Liver (tissue), 9 donors: ENCODE data around the gene AGBL4. TPM values are rescaled to one million over a fixed set of nuclear protein-coding genes. Genes with fewer than 3 reads are reported as not detected.

Experiments
- DNase-seq: peaks from one replicate; pipeline ENCODE4 v3.0.0-alpha.2; 2017; ENCODE audit warnings: low spot score
- H3K27ac ChIP-seq, 2 donors: one replicate each; pipeline ENCODE4 v1.7.0; 2013; ENCODE audit warnings: inconsistent platforms in 2 of 2, low read length in 2 of 2, control low read depth in 1 of 2, low read depth in 1 of 2, mild to moderate bottlenecking in 1 of 2
- H3K27me3 ChIP-seq, 4 donors: one replicate each; pipeline versions ENCODE4 v1.6.1 to v1.7.0; 2013; ENCODE audit warnings: low read length in 3 of 4, inconsistent platforms in 1 of 4, mild to moderate bottlenecking in 1 of 4, moderate library complexity in 1 of 4; ENCODE audit not compliant: control insufficient read depth in 4 of 4, insufficient read depth in 4 of 4
- H3K36me3 ChIP-seq, 4 donors: one replicate each; pipeline versions ENCODE4 v1.6.1 to v1.7.0; 2013; ENCODE audit warnings: low read length in 3 of 4, mild to moderate bottlenecking in 3 of 4, low read depth in 1 of 4, moderate library complexity in 1 of 4; ENCODE audit not compliant: control insufficient read depth in 4 of 4, insufficient read depth in 3 of 4
- H3K4me1 ChIP-seq, 4 donors: one replicate each; pipeline versions ENCODE4 v1.6.1 to v1.7.0; 2013; ENCODE audit warnings: low read length in 3 of 4, mild to moderate bottlenecking in 3 of 4, moderate library complexity in 1 of 4; ENCODE audit not compliant: control insufficient read depth in 4 of 4, insufficient read depth in 4 of 4
- H3K4me3 ChIP-seq, 3 donors: one replicate each; pipeline versions ENCODE4 v1.6.1 to v1.7.0; 2013; ENCODE audit warnings: low read length in 3 of 3, control low read depth in 1 of 3, low read depth in 1 of 3, mild to moderate bottlenecking in 1 of 3
- H3K9ac ChIP-seq, 2 donors: one replicate each; pipeline ENCODE4 v1.7.0; 2013; ENCODE audit warnings: low read length in 2 of 2, mild to moderate bottlenecking in 2 of 2, moderate library complexity in 2 of 2, control low read depth in 1 of 2, low read depth in 1 of 2
- H3K9me3 ChIP-seq, 4 donors: one replicate each; pipeline versions ENCODE4 v1.6.1 to v1.7.0; 2013; ENCODE audit warnings: low read length in 3 of 4; ENCODE audit not compliant: control insufficient read depth in 4 of 4
- ATF3 ChIP-seq: IDR thresholded peaks from 2 replicates; pipeline ENCODE4 v1.6.1; 2016; ENCODE audit warnings: antibody characterized with exemption
- CTCF ChIP-seq: fragments of 150-350 bp; IDR thresholded peaks from 2 replicates; pipeline ENCODE4 v1.5.1; 2017; ENCODE audit warnings: improper control_type of control experiment, low read depth, low read length; ENCODE audit not compliant: missing input control
- EGR1 ChIP-seq, 2 donors: IDR thresholded peaks; 2 replicates each; pipeline ENCODE4 v1.6.1; 2016 to 2018; ENCODE audit warnings: antibody characterized with exemption in 2 of 2, low read depth in 2 of 2
- FOXA1 ChIP-seq: IDR thresholded peaks from 2 replicates; pipeline ENCODE4 v1.6.1; 2016; ENCODE audit warnings: antibody characterized with exemption
- GABPA ChIP-seq, 2 donors: IDR thresholded peaks in 1 of 2; conservative IDR thresholded peaks in 1 of 2; 2 replicates each; pipeline ENCODE4 v1.6.1; 2016; ENCODE audit warnings: antibody characterized with exemption in 2 of 2, mild to moderate bottlenecking in 1 of 2, moderate library complexity in 1 of 2
- HNF4A ChIP-seq, 2 donors: conservative IDR thresholded peaks; 2 replicates each; pipeline ENCODE4 v1.6.1; 2016; ENCODE audit warnings: antibody characterized with exemption in 2 of 2, mild to moderate bottlenecking in 2 of 2
- HNF4G ChIP-seq: IDR thresholded peaks from 2 replicates; pipeline ENCODE4 v1.6.1; 2016; ENCODE audit warnings: antibody characterized with exemption
- JUND ChIP-seq, 2 donors: IDR thresholded peaks; 2 replicates each; pipeline ENCODE4 v1.6.1; 2016; ENCODE audit warnings: antibody characterized with exemption in 2 of 2
- NR2F2 ChIP-seq: IDR thresholded peaks from 2 replicates; pipeline ENCODE4 v1.6.1; 2016; ENCODE audit warnings: antibody characterized with exemption
- RAD21 ChIP-seq, 2 donors: IDR thresholded peaks; 2 replicates each; pipeline ENCODE4 v1.6.1; 2016; ENCODE audit warnings: antibody characterized with exemption in 2 of 2, mild to moderate bottlenecking in 2 of 2
- RXRA ChIP-seq, 2 donors: IDR thresholded peaks; 2 replicates each; pipeline ENCODE4 v1.6.1; 2017 to 2018; ENCODE audit warnings: antibody characterized with exemption in 2 of 2, mild to moderate bottlenecking in 1 of 2
- YY1 ChIP-seq: IDR thresholded peaks from 2 replicates; pipeline ENCODE4 v1.6.1; 2016; ENCODE audit warnings: antibody characterized with exemption, mild to moderate bottlenecking
- WGBS: extraction: QIAGEN DNeasy Blood & Tissue Kit; methylation state at CpG from one replicate; pipeline ENCODE4 v1.1.7; 2013; 5-methylcytosine and 5-hydroxymethylcytosine counted together
- polyA plus RNA-seq, 2 donors: library from polyadenylated mRNA; stranded (reverse) in 1 of 2; unstranded in 1 of 2; fragments of 200-250 nt in 1 of 2; fragments of >200 nt in 1 of 2; fragmentation: Nextera tagmentation in 1 of 2; extraction: Ambion mirVana in 1 of 2; gene quantifications; one replicate each; pipeline versions ENCODE4 v1.2.1 to v1.2.3, GENCODE V29; 2013 to 2015
- total RNA-seq, 2 donors: library from RNA; depleted of rRNA; stranded (reverse); fragments of >200 nt; gene quantifications; one replicate each; pipeline ENCODE4 v1.2.3, GENCODE V29; 2014
- TF ChIP-seq, protein P1 (sequence below): IDR thresholded peaks from 2 replicates; pipeline ENCODE4 v1.6.1; 2016; ENCODE audit warnings: antibody characterized with exemption
- donor health status: healthy.
- donor health status: healthy.
- donor health status: healthy.
- donor health status: healthy.
- donor health status: healthy.

The AGBL4 gene
- total and polyA plus RNA-seq, 4 donors: 0.75 to 0.76 TPM; not detected in 2

- no peak for TF ChIP-seq CTCF
- TF ChIP-seq HNF4A (conservative IDR thresholded peaks at IDR 0.05): no peak
- no peak for TF ChIP-seq JUND (IDR thresholded peaks at IDR 0.05)
Measured at GRCh38 chr1:49694251-49694827, 329.4 kb downstream of the AGBL4 start (continued).

DNA sequence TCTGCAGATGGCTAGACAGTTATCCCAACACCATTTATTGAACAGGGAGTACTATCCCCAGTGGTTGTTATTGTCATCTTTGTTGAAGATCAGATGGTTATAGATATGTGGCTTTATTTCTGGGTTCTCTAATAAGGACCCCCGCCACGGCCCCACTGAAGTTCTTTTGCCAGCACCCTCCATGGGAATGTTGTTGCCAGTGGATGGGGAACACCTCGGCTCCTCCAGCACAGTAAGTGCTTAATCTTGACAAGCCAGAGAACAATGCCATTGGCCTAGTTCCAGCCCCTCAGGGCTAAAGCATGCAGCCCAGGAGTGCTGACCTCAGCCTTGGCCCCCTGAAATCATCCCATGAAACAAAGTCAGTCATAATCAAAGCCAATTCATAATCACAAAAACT lies 337.6 kb downstream of the AGBL4 start:
- TF ChIP-seq JUND (IDR thresholded peaks at IDR 0.05) (no peak), HNF4G (no peak), GABPA (IDR thresholded peaks at IDR 0.05 in 1 of 2, conservative IDR thresholded peaks at IDR 0.05 in 1 of 2) (no peak), YY1 (no peak), HNF4A (conservative IDR thresholded peaks at IDR 0.05) (no peak)
- 55% methylated on average over 3 of the region's 3 CpGs for WGBS

GRCh38 chr1:49677706-49678105 lies 346.0 kb downstream of the AGBL4 start:
- Histone ChIP-seq H3K9me3 (peaks cover 0 to 1% (median 0%) of the 10 kb centered on the region in 4 donors), H3K36me3 (no peaks in the 10 kb centered on the region), H3K27ac (no peak overlapping the region), H3K4me3 (no peak overlapping the region), H3K27me3 (no peaks in the 10 kb centered on the region), H3K9ac (no peak overlapping the region), H3K4me1 (no peaks in the 10 kb centered on the region)
- TF ChIP-seq, protein P1, sequence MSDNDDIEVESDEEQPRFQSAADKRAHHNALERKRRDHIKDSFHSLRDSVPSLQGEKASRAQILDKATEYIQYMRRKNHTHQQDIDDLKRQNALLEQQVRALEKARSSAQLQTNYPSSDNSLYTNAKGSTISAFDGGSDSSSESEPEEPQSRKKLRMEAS: no peak
- WGBS: 45% methylated on average over 2 of the region's 2 CpGs
- DNase-seq: no peak

More for the DNA sequence above, 337.6 kb downstream of the AGBL4 start:
- Histone ChIP-seq H3K27ac (no peak overlapping the region), H3K9ac (no peak overlapping the region), H3K4me1 (no peaks in the 10 kb centered on the region), H3K9me3 (peaks cover 0 to 8% (median 3%) of the 10 kb centered on the region in 4 donors), H3K27me3 (peaks cover 0 to 4% (median 0%) of the 10 kb centered on the region in 4 donors), H3K36me3 (no peaks in the 10 kb centered on the region), H3K4me3 (no peak overlapping the region)
- DNase-seq: no peak

GRCh38 chr1:49651136-49651535 lies 372.6 kb downstream of the AGBL4 start:
- Histone ChIP-seq H3K36me3 (no peaks in the 10 kb centered on the region), H3K4me3 (no peak overlapping the region), H3K4me1 (no peaks in the 10 kb centered on the region), H3K9ac (no peak overlapping the region), H3K9me3 (peaks cover 0 to 3% (median 1%) of the 10 kb centered on the region in 4 donors), H3K27ac (no peak overlapping the region), H3K27me3 (no peaks in the 10 kb centered on the region)
- no peak for DNase-seq
- WGBS: 51% methylated on average over 3 of the region's 3 CpGs
- no peak for TF ChIP-seq HNF4G

DNA sequence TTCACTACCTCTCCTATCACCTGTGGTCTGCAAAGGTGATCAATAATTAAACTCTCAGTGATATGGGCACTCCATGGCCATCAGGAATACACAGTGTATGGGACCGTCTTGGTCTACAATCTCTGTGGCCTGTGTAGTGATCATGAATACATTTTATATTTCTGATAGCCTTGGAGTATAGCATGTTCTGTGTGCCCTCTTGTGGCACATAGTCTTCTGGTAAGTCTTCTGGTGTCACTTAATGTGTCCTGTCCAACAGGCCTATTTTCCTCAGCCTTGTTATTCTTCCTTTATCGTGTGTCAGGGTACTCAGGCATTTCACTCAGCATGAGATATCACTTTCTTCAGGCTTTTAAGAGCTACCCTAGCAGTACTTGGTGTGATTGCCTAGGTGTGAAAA lies 393.6 kb downstream of the AGBL4 start:
- Histone ChIP-seq H3K27ac (no peak overlapping the region), H3K4me1 (no peaks in the 10 kb centered on the region), H3K27me3 (no peaks in the 10 kb centered on the region), H3K4me3 (no peak overlapping the region), H3K9me3 (no peaks in the 10 kb centered on the region), H3K9ac (no peak overlapping the region), H3K36me3 (no peaks in the 10 kb centered on the region)
- TF ChIP-seq YY1 (no peak), HNF4A (conservative IDR thresholded peaks at IDR 0.05) (no peak), JUND (IDR thresholded peaks at IDR 0.05) (no peak), RXRA (IDR thresholded peaks at IDR 0.05) (no peak), ATF3 (no peak), HNF4G (no peak), RAD21 (IDR thresholded peaks at IDR 0.05) (no peak), FOXA1 (no peak), NR2F2 (no peak), EGR1 (IDR thresholded peaks at IDR 0.05; ENCODE audit: low read depth in 2 of 2) (no peak)
- TF ChIP-seq, protein P1: no peak
- DNase-seq: no peak
- 69% methylated on average over 2 of the region's 2 CpGs for WGBS
